ENCODE results near the gene GGT6.

DNA sequence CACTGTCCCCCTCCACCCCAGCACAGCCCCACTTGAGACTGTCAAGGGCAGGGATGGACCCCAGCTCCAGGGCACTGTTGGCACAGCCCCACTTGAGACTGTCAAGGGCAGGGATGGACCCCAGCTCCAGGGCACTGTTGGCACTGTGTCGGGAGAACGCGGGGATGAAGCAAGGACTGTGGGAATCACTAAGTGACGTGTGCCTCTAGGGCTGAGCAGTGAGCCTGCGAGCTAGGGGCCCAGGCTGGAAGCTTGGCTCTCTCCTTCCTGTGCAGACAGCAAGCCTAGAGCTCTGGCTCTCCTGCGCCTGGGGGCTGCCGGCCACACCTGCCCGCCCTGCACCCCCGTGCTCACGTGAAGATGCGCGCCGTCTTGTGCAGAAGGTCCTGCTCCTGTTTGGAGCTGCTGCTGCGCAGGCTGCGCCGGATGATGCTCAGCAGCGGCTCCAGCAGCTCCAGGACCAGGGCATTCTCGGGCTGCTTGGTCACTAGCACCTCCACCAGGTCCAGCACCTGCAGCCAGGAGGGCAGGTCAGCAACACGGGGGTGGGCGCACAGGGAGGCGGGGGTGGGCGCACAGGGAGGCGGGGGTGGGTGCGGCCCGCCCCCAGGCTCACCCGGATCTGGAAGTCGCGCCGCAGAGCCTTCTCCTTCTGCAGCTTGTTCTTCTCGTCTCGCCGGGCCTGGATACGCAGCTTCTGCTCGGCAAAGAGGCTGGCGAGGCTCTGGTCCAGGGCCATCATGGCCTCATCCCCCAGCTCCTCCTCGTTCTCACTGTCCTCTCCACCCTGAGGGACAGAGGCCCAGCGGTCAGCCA is 16.0 kb downstream of the GGT6 start:
- TF ChIP-seq ESRRG (CRISPR knock-in tag; IDR thresholded peaks at IDR 0.05), result no peak
- no peak for TF ChIP-seq RARB (CRISPR knock-in tag; IDR thresholded peaks at IDR 0.05)
- TF ChIP-seq PPARA (CRISPR knock-in tag; IDR thresholded peaks at IDR 0.05; ENCODE audit: borderline replicate concordance), result no peak
- TF ChIP-seq ZNF8 (CRISPR knock-in tag; IDR thresholded peaks at IDR 0.05), result no peak
- TF ChIP-seq ZFP3 (CRISPR knock-in tag; IDR thresholded peaks at IDR 0.05), result no peak
- no peak for TF ChIP-seq GLIS3 (CRISPR knock-in tag; IDR thresholded peaks at IDR 0.05)
- TF ChIP-seq POU6F1 (CRISPR knock-in tag; IDR thresholded peaks at IDR 0.05; ENCODE audit: borderline replicate concordance, low read depth), result no peak
- TF ChIP-seq CSRNP3 (CRISPR knock-in tag; IDR thresholded peaks at IDR 0.05), result no peak
- TF ChIP-seq PATZ1 (CRISPR knock-in tag; IDR thresholded peaks at IDR 0.05; ENCODE audit: borderline replicate concordance), result no peak
- no peak for TF ChIP-seq ARNTL (CRISPR knock-in tag; IDR thresholded peaks at IDR 0.05; ENCODE audit: borderline replicate concordance, low read depth)
- TF ChIP-seq TOX (CRISPR knock-in tag; IDR thresholded peaks at IDR 0.05; ENCODE audit: borderline replicate concordance), result no peak
- TF ChIP-seq SNAI2 (CRISPR knock-in tag; IDR thresholded peaks at IDR 0.05), result no peak

Data from SK-N-SH treated with all-trans-retinoic acid at 6 μM for 48 hours (cell line).